Measurements from ENCODE around the gene CLEC4G.
"Not testable (repeated sequence)": the region's sequence is repeated elsewhere in the genome, so short reads cannot be mapped to it uniquely, and the experiment has no call there.

CLEC4G gene

GRCh38 chr19:7746306-7746705, 14.4 kb upstream of the CLEC4G start:
- not testable (repeated sequence) for DNase-seq

- DNase-seq: no peak
These were observed 13.2 kb upstream of the CLEC4G start for GRCh38 chr19:7744871-7745650.

GRCh38 chr19:7744199-7744786, 12.4 kb upstream of the CLEC4G start:
- DNase-seq: no peak

- no peak for DNase-seq
These were observed 11.5 kb upstream of the CLEC4G start for GRCh38 chr19:7743425-7743841.

- no peak for DNase-seq
These were observed 11.1 kb upstream of the CLEC4G start for GRCh38 chr19:7742991-7743390.

- no peak for DNase-seq
These were observed 10.7 kb upstream of the CLEC4G start for GRCh38 chr19:7742575-7742974.

GRCh38 chr19:7740682-7741054, 8.8 kb upstream of the CLEC4G start:
- no peak for DNase-seq

GRCh38 chr19:7739801-7740681, 8.1 kb upstream of the CLEC4G start:
- no peak for DNase-seq

- no peak for DNase-seq
These were observed 7.4 kb upstream of the CLEC4G start for GRCh38 chr19:7739211-7739755.

- no peak for DNase-seq
These were observed 6.1 kb upstream of the CLEC4G start for GRCh38 chr19:7738023-7738422.

- DNase-seq: no peak
These were observed 5.3 kb upstream of the CLEC4G start for GRCh38 chr19:7737215-7737614.

GRCh38 chr19:7736148-7736547, 4.2 kb upstream of the CLEC4G start:
- no peak for DNase-seq

- no peak for DNase-seq
These were observed 2.6 kb upstream of the CLEC4G start for GRCh38 chr19:7734220-7735203.

GRCh38 chr19:7733376-7733775, 1.5 kb upstream of the CLEC4G start:
- no peak for DNase-seq

- DNase-seq: no peak
These were observed 295 bp downstream of the CLEC4G start for GRCh38 chr19:7731615-7732014.

- DNase-seq: no peak
These were observed 703 bp downstream of the CLEC4G start for GRCh38 chr19:7731218-7731595.

GRCh38 chr19:7730286-7731217, 1.4 kb downstream of the CLEC4G start:
- no peak for DNase-seq

- peak in 1 of 6 experiments; percentile 16 for DNase-seq
These were observed 2.1 kb downstream of the CLEC4G start for GRCh38 chr19:7729831-7730285.

GRCh38 chr19:7729211-7729610, 2.7 kb downstream of the CLEC4G start:
- DNase-seq: no peak

GRCh38 chr19:7725791-7726190, 6.1 kb downstream of the CLEC4G start:
- no peak for DNase-seq

- no peak for DNase-seq
These were observed 9.7 kb downstream of the CLEC4G start for GRCh38 chr19:7722231-7722651.

Data from stimulated activated naive CD4-positive, alpha-beta T cell (primary cell).